ENCODE measurements around the gene FMO4. TPM values are rescaled to one million over a fixed set of nuclear protein-coding genes. Genes with fewer than 3 reads are reported as not detected.
"Not testable (repeated sequence)": the region's sequence is repeated elsewhere in the genome, so short reads cannot be mapped to it uniquely, and the experiment has no call there.

The FMO4 gene
- total RNA-seq, 1 donor from 2014 or later, result 1.1 TPM

DNA sequence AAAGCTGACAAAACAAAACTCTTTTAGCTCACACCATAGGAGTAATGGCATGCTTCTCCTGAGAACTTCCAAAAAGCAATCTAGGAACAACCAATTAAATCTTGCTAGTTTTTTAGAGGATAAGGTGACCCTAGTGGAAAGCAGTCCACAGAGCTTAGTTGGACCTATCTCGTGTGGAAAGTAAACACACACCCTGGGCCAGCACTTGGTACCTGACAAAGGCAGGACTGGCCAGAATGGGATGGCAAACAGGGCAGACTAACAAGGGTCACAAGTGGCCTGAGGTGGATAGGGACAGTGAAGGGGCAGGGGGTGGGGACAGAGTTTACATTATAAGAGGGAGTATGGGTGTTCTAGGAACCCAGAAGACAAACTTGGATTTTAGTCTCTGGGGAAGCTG is 22.0 kb downstream of the FMO4 start:
- no peak for FAIRE-seq
- no peaks in the 10 kb centered on the region for H3K4me1 Mint-ChIP-seq (ENCODE audit: low read depth, unreplicated experiment)
- Histone ChIP-seq H3K4me3 (ENCODE audit: insufficient read depth, low read depth, low read length) (no peak overlapping the region), H3K9ac (ENCODE audit: low read length) (no peak overlapping the region), H3K9me3 (ENCODE audit: insufficient read depth, low read depth, low read length) (no peaks in the 10 kb centered on the region), H3K4me2 (ENCODE audit: low read length) (no peak overlapping the region), H3K4me1 (ENCODE audit: insufficient read depth, low read length) (no peaks in the 10 kb centered on the region), H3K27me3 (ENCODE audit: insufficient read depth, low read length) (no peaks in the 10 kb centered on the region), H3K79me2 (ENCODE audit: insufficient read depth, low read length) (no peaks in the 10 kb centered on the region), H3K27ac (ENCODE audit: low read depth, low read length) (no peak overlapping the region), H3K36me3 (ENCODE audit: insufficient read depth, low read length) (no peaks in the 10 kb centered on the region), H2AFZ (ENCODE audit: low read depth, low read length) (no peak overlapping the region), H4K20me1 (ENCODE audit: insufficient read depth, low read length) (no peaks in the 10 kb centered on the region)
- no peaks in the 10 kb centered on the region for H3K9me3 Mint-ChIP-seq (ENCODE audit: unreplicated experiment)
- no peak overlapping the region for H3K27ac Mint-ChIP-seq (ENCODE audit: unreplicated experiment)
- no peak for DNase-seq (ENCODE audit: low read depth)
- no peak for TF ChIP-seq EZH2 (IDR thresholded peaks at IDR 0.05; ENCODE audit: insufficient read depth, low read length)
- TF ChIP-seq, protein P1, sequence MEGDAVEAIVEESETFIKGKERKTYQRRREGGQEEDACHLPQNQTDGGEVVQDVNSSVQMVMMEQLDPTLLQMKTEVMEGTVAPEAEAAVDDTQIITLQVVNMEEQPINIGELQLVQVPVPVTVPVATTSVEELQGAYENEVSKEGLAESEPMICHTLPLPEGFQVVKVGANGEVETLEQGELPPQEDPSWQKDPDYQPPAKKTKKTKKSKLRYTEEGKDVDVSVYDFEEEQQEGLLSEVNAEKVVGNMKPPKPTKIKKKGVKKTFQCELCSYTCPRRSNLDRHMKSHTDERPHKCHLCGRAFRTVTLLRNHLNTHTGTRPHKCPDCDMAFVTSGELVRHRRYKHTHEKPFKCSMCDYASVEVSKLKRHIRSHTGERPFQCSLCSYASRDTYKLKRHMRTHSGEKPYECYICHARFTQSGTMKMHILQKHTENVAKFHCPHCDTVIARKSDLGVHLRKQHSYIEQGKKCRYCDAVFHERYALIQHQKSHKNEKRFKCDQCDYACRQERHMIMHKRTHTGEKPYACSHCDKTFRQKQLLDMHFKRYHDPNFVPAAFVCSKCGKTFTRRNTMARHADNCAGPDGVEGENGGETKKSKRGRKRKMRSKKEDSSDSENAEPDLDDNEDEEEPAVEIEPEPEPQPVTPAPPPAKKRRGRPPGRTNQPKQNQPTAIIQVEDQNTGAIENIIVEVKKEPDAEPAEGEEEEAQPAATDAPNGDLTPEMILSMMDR (IDR thresholded peaks at IDR 0.05; ENCODE audit: insufficient read depth, low read depth, low read length), result no peak
- H3K36me3 Mint-ChIP-seq (ENCODE audit: low read depth, unreplicated experiment), result no peaks in the 10 kb centered on the region
- no peak overlapping the region for H3K4me3 Mint-ChIP-seq (ENCODE audit: unreplicated experiment)
- no peaks in the 10 kb centered on the region for H3K27me3 Mint-ChIP-seq (ENCODE audit: low read depth, unreplicated experiment)

DNA sequence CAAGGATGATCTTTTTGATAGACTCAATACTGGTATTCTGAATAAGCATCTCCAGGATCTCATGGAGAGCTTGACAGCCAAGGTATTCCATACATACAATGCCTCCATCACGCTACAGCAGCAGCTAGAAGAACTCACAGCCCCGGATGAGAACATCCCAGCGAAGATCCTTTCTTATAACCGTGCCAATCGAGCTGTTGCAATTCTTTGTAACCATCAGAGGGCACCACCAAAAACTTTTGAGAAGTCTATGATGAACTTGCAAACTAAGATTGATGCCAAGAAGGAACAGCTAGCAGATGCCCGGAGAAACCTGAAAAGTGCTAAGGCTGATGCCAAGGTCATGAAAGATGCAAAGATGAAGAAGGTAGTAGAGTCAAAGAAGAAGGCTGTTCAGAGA is 25.4 kb downstream of the FMO4 start:
- not testable (repeated sequence) for H3K9me3 ChIP-seq (ENCODE audit: insufficient read depth, low read depth, low read length); H3K27ac Mint-ChIP-seq (ENCODE audit: unreplicated experiment); H2AFZ ChIP-seq (ENCODE audit: low read depth, low read length); H3K4me3 ChIP-seq (ENCODE audit: insufficient read depth, low read depth, low read length); H3K4me1 ChIP-seq (ENCODE audit: insufficient read depth, low read length); H3K79me2 ChIP-seq (ENCODE audit: insufficient read depth, low read length); H3K27me3 ChIP-seq (ENCODE audit: insufficient read depth, low read length); H3K4me1 Mint-ChIP-seq (ENCODE audit: low read depth, unreplicated experiment); H4K20me1 ChIP-seq (ENCODE audit: insufficient read depth, low read length); H3K27me3 Mint-ChIP-seq (ENCODE audit: low read depth, unreplicated experiment); H3K27ac ChIP-seq (ENCODE audit: low read depth, low read length); H3K4me2 ChIP-seq (ENCODE audit: low read length); H3K4me3 Mint-ChIP-seq (ENCODE audit: unreplicated experiment); H3K9me3 Mint-ChIP-seq (ENCODE audit: unreplicated experiment); H3K9ac ChIP-seq (ENCODE audit: low read length); DNase-seq (ENCODE audit: low read depth); H3K36me3 Mint-ChIP-seq (ENCODE audit: low read depth, unreplicated experiment); H3K36me3 ChIP-seq (ENCODE audit: insufficient read depth, low read length)
- peak; percentile 55 for FAIRE-seq

DNA sequence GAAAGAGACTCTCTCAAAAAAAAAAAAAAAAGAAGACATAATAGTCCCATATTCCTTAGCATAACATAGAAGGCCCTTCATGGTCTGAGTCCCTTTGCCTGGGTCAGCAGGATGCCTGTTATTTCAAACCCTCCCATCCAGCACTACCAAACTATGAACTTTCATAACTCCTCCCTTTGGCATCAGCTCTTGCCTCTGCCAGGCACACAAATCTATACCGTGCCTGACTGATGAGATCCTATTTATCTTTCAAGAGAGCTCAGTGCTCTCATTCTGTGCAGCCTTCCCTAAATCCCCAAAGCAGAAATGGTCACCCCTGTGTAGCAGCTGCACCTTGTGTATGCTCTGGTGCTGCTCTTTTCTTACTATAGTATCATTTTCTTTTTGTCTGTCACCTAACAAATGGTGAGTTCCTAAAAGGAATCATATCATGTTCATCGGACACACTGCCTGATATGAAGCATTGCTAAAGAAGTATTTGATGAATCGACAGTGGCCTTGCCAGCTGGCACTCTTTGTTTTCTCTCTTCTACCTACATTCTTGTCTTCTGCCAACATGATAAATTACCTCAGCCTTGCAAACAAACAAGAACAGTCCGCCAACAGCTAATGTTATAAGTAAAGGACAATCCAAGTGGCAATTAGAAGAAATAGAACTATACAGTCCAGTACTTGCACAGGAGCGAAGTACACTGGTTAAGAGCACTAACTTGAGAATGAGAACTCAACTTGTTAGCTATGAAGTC is 29.9 kb downstream of the FMO4 start:
- no peaks in the 10 kb centered on the region for H4K20me1 ChIP-seq (ENCODE audit: insufficient read depth, low read length)
- Mint-ChIP-seq H3K27ac (ENCODE audit: unreplicated experiment) (no peak overlapping the region), H3K4me3 (ENCODE audit: unreplicated experiment) (no peak overlapping the region), H3K27me3 (ENCODE audit: low read depth, unreplicated experiment) (no peaks in the 10 kb centered on the region), H3K36me3 (ENCODE audit: low read depth, unreplicated experiment) (no peaks in the 10 kb centered on the region), H3K9me3 (ENCODE audit: unreplicated experiment) (peaks cover 4% of the 10 kb centered on the region), H3K4me1 (ENCODE audit: low read depth, unreplicated experiment) (no peaks in the 10 kb centered on the region)
- H2AFZ ChIP-seq (ENCODE audit: low read depth, low read length), result no peak overlapping the region
- TF ChIP-seq, protein P1 (IDR thresholded peaks at IDR 0.05; ENCODE audit: insufficient read depth, low read depth, low read length), result no peak
- FAIRE-seq (no peak), DNase-seq (ENCODE audit: low read depth) (no peak)
- no peak overlapping the region for H3K4me2 ChIP-seq (ENCODE audit: low read length)
- no peaks in the 10 kb centered on the region for H3K79me2 ChIP-seq (ENCODE audit: insufficient read depth, low read length)
- no peaks in the 10 kb centered on the region for H3K27me3 ChIP-seq (ENCODE audit: insufficient read depth, low read length)
- no peak overlapping the region for H3K27ac ChIP-seq (ENCODE audit: low read depth, low read length)
- H3K9ac ChIP-seq (ENCODE audit: low read length), result no peak overlapping the region
- no peaks in the 10 kb centered on the region for H3K9me3 ChIP-seq (ENCODE audit: insufficient read depth, low read depth, low read length)
- no peaks in the 10 kb centered on the region for H3K36me3 ChIP-seq (ENCODE audit: insufficient read depth, low read length)
- H3K4me1 ChIP-seq (ENCODE audit: insufficient read depth, low read length), result no peaks in the 10 kb centered on the region
- H3K4me3 ChIP-seq (ENCODE audit: insufficient read depth, low read depth, low read length), result no peak overlapping the region

All from astrocyte (in vitro differentiated cells and primary cell).